Panc1 (cell line): Measurements from ENCODE around the gene SMTN. TPM values are rescaled to one million over a fixed set of nuclear protein-coding genes. Genes with fewer than 3 reads are reported as not detected.
A peak's percentile ranks its signal among the peaks of the same experiment; 100 is the strongest.

ENCODE experiments used
- ATAC-seq: fragments of 200-7000 bp; cut with Tn5 transposase; 2 replicates; pipeline ENCODE4 v1.9.1; 2020; ENCODE audit warnings: mild to moderate bottlenecking, moderate library complexity
- BruUV-seq: library from RNA; stranded (reverse); fragments of 400-500 nt; replicated peaks from 2 replicates; lab custom pipeline; 2021; lab: Mats Ljungman, UMichigan
- CTCF ChIA-PET: fragments of 300-600 bp; sonication (Branson Sonifier 250); formaldehyde crosslinking; loops from one replicate; lab custom pipeline; 2022; ENCODE audit warnings: antibody characterized with exemption; lab: Charles Lee
- POLR2A ChIA-PET: fragments of 300-600 bp; sonication (Branson Sonifier 250); formaldehyde crosslinking; loops from one replicate; lab custom pipeline; 2022; ENCODE audit warnings: antibody characterized with exemption; lab: Charles Lee
- DNase-seq: peaks from one replicate; pipeline ENCODE4 v3.0.0-alpha.2; 2010; ENCODE audit warnings: low read depth, low spot score
- H3K27ac ChIP-seq: 2 replicates; pipeline ENCODE4 v1.5.1; 2011; ENCODE audit warnings: mild to moderate bottlenecking, low read length, inconsistent platforms
- H3K27me3 ChIP-seq: fragments of 200-500 bp; sonication (Bioruptor generic); 2 replicates; pipeline ENCODE4 v1.6.0; 2014; ENCODE audit warnings: low read length, inconsistent platforms; ENCODE audit not compliant: control insufficient read depth, insufficient read depth
- H3K36me3 ChIP-seq: fragments of 200-500 bp; sonication (Bioruptor generic); 2 replicates; pipeline ENCODE4 v1.5.1; 2014; ENCODE audit warnings: inconsistent platforms, mild to moderate bottlenecking, low read length, moderate library complexity; ENCODE audit not compliant: control insufficient read depth, insufficient read depth
- H3K4me1 ChIP-seq: 2 replicates; pipeline ENCODE4 v1.5.1; 2011; ENCODE audit warnings: inconsistent platforms, mild to moderate bottlenecking, low read length, moderate library complexity; ENCODE audit not compliant: control insufficient read depth, insufficient read depth
- H3K4me3 ChIP-seq, 2 experiments: 2 replicates each; pipeline ENCODE4 v1.5.1; 2011 to 2012; ENCODE audit warnings: low read depth in 2 of 2, low read length in 2 of 2, mild to moderate bottlenecking in 2 of 2, inconsistent platforms in 1 of 2, moderate library complexity in 1 of 2
- H3K9me3 ChIP-seq: fragments of 200-500 bp; sonication (Bioruptor generic); 2 replicates; pipeline ENCODE4 v1.5.1; 2014; ENCODE audit warnings: low read depth, mild to moderate bottlenecking, inconsistent platforms, low read length, moderate library complexity; ENCODE audit not compliant: control insufficient read depth, insufficient read depth
- POLR2AphosphoS5 ChIP-seq: IDR thresholded peaks from 2 replicates; pipeline ENCODE4 v1.6.1; 2012; ENCODE audit warnings: mild to moderate bottlenecking, low read depth, low read length, moderate library complexity
- SIN3A ChIP-seq: IDR thresholded peaks from 2 replicates; pipeline ENCODE4 v1.6.1; 2012; ENCODE audit warnings: low read depth, mild to moderate bottlenecking, low read length, moderate library complexity, borderline replicate concordance; ENCODE audit not compliant: insufficient read depth
- TCF7L2 ChIP-seq: IDR thresholded peaks from 2 replicates; pipeline ENCODE4 v1.6.1; 2011; ENCODE audit warnings: mild to moderate bottlenecking, low read depth, low read length, inconsistent platforms
- in situ Hi-C: cut with HindIII; loops from 2 replicates; pipeline ENCODE4 v1.10.0; 2016; ENCODE audit warnings: low sequenced_read_pairs, low pct_unique_long_range_greater_than_20kb
- intact Hi-C: fragments of 100-400 bp; cut with micrococcal nuclease; formaldehyde crosslinking; loops from one replicate; pipeline ENCODE4 v1.10.0; 2022; ENCODE audit not compliant: unreplicated experiment
- total RNA-seq: library from RNA; stranded (reverse); gene quantifications from one replicate; pipeline ENCODE4 v1.2.1, GENCODE V29; 2021; ENCODE audit not compliant: unreplicated experiment
- TF ChIP-seq, protein P1 (sequence below): fragments of 450-650 bp; IDR thresholded peaks from 2 replicates; pipeline ENCODE4 v1.5.1; 2017; ENCODE audit warnings: mild to moderate bottlenecking
- TF ChIP-seq, protein P2 (sequence below), 2 experiments: IDR thresholded peaks; 2 replicates each; pipeline ENCODE4 v1.6.1; 2011 to 2012; ENCODE audit warnings: low read depth in 2 of 2, control low read depth in 1 of 2, low read length in 1 of 2, mild to moderate bottlenecking in 1 of 2, moderate library complexity in 1 of 2; ENCODE audit not compliant: insufficient read depth in 1 of 2

The SMTN gene
- total RNA-seq, 1 experiment from 2014 or later, result 71.7 TPM

DNA sequence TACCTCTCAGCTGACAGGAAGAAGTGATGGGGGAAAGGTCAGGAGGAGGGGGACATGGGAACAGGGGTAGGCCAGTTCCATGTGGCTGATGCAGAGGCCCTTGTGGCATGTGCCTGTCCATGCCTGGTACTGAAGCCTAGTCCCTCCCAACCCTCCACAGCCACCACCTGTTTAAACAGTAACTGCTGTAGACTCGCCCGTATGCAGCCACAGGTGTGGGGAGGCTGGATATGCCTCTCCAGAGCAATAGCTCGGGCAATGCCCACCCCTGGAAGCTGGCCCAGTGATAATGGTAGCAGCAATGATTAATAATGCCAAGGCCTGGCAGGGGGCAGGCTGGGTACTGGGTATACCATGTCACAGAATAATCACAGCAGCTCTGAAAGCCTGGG is 2.3 kb downstream of the SMTN start:
- H3K4me3 ChIP-seq, result no peak overlapping the region; a peak in 1 of 4 replicates
- in situ Hi-C loops (no loop called here), intact Hi-C loops (loop anchor here (5.0 kb wide), 1 partner anchor 136 kb away; no protein-coding TSS in a partner anchor)
- peaks cover 16% of the 10 kb centered on the region for H3K4me1 ChIP-seq
- DNase-seq (no peak), ATAC-seq (no peak)
- peaks cover 5% of the 10 kb centered on the region; the same call in 1 of the 2 replicates for H3K36me3 ChIP-seq
- ChIA-PET POLR2A (interaction anchor here (0.5 kb wide), 1 partner anchor 108 kb away, joined by 3 read pairs; no protein-coding TSS in a partner anchor), CTCF (interaction anchor here (0.6 kb wide), 1 partner anchor 47 kb away, joined by 3 read pairs; no protein-coding TSS in a partner anchor)
- peak overlapping the region; percentile 91; the same call in 1 of the 2 replicates for H3K27ac ChIP-seq
- H3K9me3 ChIP-seq, result no peaks in the 10 kb centered on the region
- TF ChIP-seq POLR2AphosphoS5 (no peak), TCF7L2 (no peak), SIN3A (no peak)
- TF ChIP-seq, protein P1, sequence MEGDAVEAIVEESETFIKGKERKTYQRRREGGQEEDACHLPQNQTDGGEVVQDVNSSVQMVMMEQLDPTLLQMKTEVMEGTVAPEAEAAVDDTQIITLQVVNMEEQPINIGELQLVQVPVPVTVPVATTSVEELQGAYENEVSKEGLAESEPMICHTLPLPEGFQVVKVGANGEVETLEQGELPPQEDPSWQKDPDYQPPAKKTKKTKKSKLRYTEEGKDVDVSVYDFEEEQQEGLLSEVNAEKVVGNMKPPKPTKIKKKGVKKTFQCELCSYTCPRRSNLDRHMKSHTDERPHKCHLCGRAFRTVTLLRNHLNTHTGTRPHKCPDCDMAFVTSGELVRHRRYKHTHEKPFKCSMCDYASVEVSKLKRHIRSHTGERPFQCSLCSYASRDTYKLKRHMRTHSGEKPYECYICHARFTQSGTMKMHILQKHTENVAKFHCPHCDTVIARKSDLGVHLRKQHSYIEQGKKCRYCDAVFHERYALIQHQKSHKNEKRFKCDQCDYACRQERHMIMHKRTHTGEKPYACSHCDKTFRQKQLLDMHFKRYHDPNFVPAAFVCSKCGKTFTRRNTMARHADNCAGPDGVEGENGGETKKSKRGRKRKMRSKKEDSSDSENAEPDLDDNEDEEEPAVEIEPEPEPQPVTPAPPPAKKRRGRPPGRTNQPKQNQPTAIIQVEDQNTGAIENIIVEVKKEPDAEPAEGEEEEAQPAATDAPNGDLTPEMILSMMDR, result no peak
- TF ChIP-seq, protein P2, sequence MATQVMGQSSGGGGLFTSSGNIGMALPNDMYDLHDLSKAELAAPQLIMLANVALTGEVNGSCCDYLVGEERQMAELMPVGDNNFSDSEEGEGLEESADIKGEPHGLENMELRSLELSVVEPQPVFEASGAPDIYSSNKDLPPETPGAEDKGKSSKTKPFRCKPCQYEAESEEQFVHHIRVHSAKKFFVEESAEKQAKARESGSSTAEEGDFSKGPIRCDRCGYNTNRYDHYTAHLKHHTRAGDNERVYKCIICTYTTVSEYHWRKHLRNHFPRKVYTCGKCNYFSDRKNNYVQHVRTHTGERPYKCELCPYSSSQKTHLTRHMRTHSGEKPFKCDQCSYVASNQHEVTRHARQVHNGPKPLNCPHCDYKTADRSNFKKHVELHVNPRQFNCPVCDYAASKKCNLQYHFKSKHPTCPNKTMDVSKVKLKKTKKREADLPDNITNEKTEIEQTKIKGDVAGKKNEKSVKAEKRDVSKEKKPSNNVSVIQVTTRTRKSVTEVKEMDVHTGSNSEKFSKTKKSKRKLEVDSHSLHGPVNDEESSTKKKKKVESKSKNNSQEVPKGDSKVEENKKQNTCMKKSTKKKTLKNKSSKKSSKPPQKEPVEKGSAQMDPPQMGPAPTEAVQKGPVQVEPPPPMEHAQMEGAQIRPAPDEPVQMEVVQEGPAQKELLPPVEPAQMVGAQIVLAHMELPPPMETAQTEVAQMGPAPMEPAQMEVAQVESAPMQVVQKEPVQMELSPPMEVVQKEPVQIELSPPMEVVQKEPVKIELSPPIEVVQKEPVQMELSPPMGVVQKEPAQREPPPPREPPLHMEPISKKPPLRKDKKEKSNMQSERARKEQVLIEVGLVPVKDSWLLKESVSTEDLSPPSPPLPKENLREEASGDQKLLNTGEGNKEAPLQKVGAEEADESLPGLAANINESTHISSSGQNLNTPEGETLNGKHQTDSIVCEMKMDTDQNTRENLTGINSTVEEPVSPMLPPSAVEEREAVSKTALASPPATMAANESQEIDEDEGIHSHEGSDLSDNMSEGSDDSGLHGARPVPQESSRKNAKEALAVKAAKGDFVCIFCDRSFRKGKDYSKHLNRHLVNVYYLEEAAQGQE (IDR thresholded peaks at IDR 0.05; ENCODE audit: insufficient read depth in 1 of 2, low read depth in 2 of 2, low read length in 1 of 2), result no peak
- BruUV-seq, result no TSS peak
- no peaks in the 10 kb centered on the region for H3K27me3 ChIP-seq

DNA sequence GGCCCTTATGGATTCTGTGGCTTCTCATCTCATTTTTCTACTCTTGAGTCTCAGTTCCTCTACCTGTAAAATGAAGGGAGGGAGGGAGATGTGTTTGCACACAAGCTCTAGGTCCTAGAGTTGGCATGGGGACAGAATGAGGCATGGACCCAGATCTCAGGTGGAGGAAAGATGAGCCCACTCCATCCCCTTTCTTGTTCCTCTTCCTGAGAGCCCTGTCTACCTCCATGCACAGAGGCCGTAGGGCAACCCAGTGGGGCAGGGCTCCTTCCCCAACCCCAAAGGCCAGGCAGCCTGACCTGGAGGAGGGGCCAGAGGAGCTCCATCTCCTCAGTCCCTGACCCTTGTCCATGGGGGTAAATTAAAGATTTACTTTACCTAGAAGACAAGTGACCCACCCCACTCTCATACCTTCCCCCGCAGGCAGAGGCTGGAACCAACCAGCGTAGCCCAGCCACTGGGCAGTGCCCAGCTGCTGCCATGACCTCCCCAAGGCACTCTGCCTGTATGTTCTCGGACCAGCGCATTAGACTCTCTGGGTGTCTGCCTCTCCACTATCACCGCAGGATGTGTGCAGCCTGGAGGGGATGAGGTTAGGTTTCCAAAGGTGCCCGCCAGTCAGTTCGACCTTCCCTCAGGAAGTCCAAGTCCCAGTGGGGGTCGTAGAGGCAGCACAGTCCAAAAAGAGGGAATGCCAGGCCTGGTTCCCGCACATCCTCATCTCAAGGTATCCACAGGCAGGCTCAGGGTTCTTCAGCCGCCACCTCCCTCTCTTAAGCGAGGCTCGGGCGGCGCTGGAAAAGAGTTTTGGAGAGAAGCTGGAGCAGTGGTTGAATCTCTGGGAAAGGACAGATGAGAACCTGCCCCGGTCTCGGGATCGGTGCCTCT is 3.0 kb downstream of the SMTN start:
- peak overlapping the region; percentile 59 to 62 for H3K4me3 ChIP-seq
- DNase-seq (no peak), ATAC-seq (peak; percentile 1; the same call in 1 of the 2 replicates)
- intact Hi-C loops (loop anchor here (2.0 to 5.0 kb wide), 2 partner anchors 115 to 137 kb away; partner anchors contain the start of genes MORC2 and TUG1), in situ Hi-C loops (no loop called here)
- H3K27me3 ChIP-seq, result no peaks in the 10 kb centered on the region
- CTCF ChIA-PET, result interaction anchor here (0.6 to 1.2 kb wide), 3 partner anchors 44 to 321 kb away, joined by 3 to 12 read pairs (median 4); no protein-coding TSS in a partner anchor
- H3K4me1 ChIP-seq, result peaks cover 16% of the 10 kb centered on the region
- peak overlapping the region; percentile 91 for H3K27ac ChIP-seq
- H3K9me3 ChIP-seq, result no peaks in the 10 kb centered on the region
- peaks cover 5% of the 10 kb centered on the region; the same call in 1 of the 2 replicates for H3K36me3 ChIP-seq
- TF ChIP-seq, protein P1, result no peak
- TF ChIP-seq SIN3A (no peak), POLR2AphosphoS5 (no peak), TCF7L2 (no peak)
- TF ChIP-seq, protein P2 (IDR thresholded peaks at IDR 0.05; ENCODE audit: insufficient read depth in 1 of 2, low read depth in 2 of 2, low read length in 1 of 2), result no peak
- POLR2A ChIA-PET, result interaction anchor here (0.5 to 1.1 kb wide), 3 partner anchors 16 to 116 kb away, joined by 3 read pairs; partner anchors contain the start of gene MORC2
- BruUV-seq, result TSS peak; percentile 94
